A673 (cell line): ENCODE measurements around the gene USP16. TPM values are rescaled to one million over a fixed set of nuclear protein-coding genes. Genes with fewer than 3 reads are reported as not detected.

Experiments
- BruUV-seq: library from RNA; stranded (reverse); fragments of 400-500 nt; replicated peaks from 2 replicates; lab custom pipeline; 2021; lab: Mats Ljungman, UMichigan
- CTCF ChIA-PET: fragments of 300-600 bp; sonication (Branson Sonifier 250); formaldehyde crosslinking; loops from one replicate; lab custom pipeline; 2022; ENCODE audit warnings: antibody characterized with exemption; lab: Charles Lee
- POLR2A ChIA-PET: fragments of 300-600 bp; sonication (Branson Sonifier 250); formaldehyde crosslinking; loops from one replicate; lab custom pipeline; 2022; ENCODE audit warnings: antibody characterized with exemption; ENCODE audit not compliant: low non-redundant PET; lab: Charles Lee
- DNase-seq: peaks from one replicate; pipeline ENCODE4 v3.0.0-alpha.2; 2015; ENCODE audit warnings: low spot score
- H3K27ac ChIP-seq: fragments of 200-600 bp; sonication (generic); 2 replicates; pipeline ENCODE4 v1.5.1; 2016; ENCODE audit warnings: mixed run types, low read depth, mild to moderate bottlenecking, mixed read lengths, antibody characterized with exemption, low read length; ENCODE audit not compliant: poor library complexity, severe bottlenecking
- H3K27me3 ChIP-seq: fragments of 200-600 bp; sonication (generic); replicated peaks from 2 replicates; pipeline ENCODE4 v1.6.1; 2017; ENCODE audit warnings: mixed run types, low read depth, mild to moderate bottlenecking, mixed read lengths, antibody characterized with exemption, low read length; ENCODE audit not compliant: insufficient read depth, poor library complexity
- H3K36me3 ChIP-seq: fragments of 200-600 bp; sonication (generic); 2 replicates; pipeline ENCODE4 v1.6.1; 2016; ENCODE audit warnings: mixed run types, mild to moderate bottlenecking, mixed read lengths, antibody characterized with exemption, low read length; ENCODE audit not compliant: insufficient read depth, poor library complexity, severe bottlenecking
- H3K4me1 ChIP-seq: fragments of 200-600 bp; sonication (generic); 2 replicates; pipeline ENCODE4 v1.6.1; 2017; ENCODE audit warnings: mixed run types, mild to moderate bottlenecking, mixed read lengths, antibody characterized with exemption, low read length; ENCODE audit not compliant: insufficient read depth, poor library complexity, severe bottlenecking
- H3K4me3 ChIP-seq: fragments of 200-600 bp; sonication (generic); 2 replicates; pipeline ENCODE4 v1.5.1; 2016; ENCODE audit warnings: low read depth, mixed run types, mild to moderate bottlenecking, mixed read lengths, low read length; ENCODE audit not compliant: poor library complexity, severe bottlenecking
- H3K9me3 ChIP-seq: fragments of 200-600 bp; sonication (generic); 2 replicates; pipeline ENCODE4 v1.6.1; 2016; ENCODE audit warnings: mixed run types, low read depth, mild to moderate bottlenecking, mixed read lengths, antibody characterized with exemption, low read length; ENCODE audit not compliant: poor library complexity, severe bottlenecking
- CTCF ChIP-seq: fragments of 300-800, 200-600 bp; sonication (generic); conservative IDR thresholded peaks from 2 replicates; pipeline ENCODE4 v1.5.1; 2017; ENCODE audit warnings: low read depth, mild to moderate bottlenecking, antibody characterized with exemption, low read length, moderate library complexity, mixed read lengths
- EZH2 ChIP-seq: fragments of 200-600 bp; sonication (generic); IDR thresholded peaks from 2 replicates; pipeline ENCODE4 v1.6.1; 2017; ENCODE audit warnings: borderline replicate concordance, low read depth, mild to moderate bottlenecking, mixed read lengths, antibody characterized with exemption, low read length; ENCODE audit not compliant: poor library complexity, severe bottlenecking
- intact Hi-C: fragments of 100-400 bp; cut with micrococcal nuclease; formaldehyde crosslinking; loops from one replicate; pipeline ENCODE4 v1.10.0; 2022; ENCODE audit not compliant: unreplicated experiment
- total RNA-seq: library from RNA; stranded (reverse); gene quantifications from 2 replicates; pipeline ENCODE4 v1.2.3, GENCODE V29; 2021

USP16 gene
- total RNA-seq, 1 experiment from 2014 or later = 40.6 TPM

GRCh38 chr21:29096218-29097015 lies 71.9 kb downstream of the USP16 start:
- intact Hi-C loops = loop anchor here (10.0 kb wide), 1 partner anchor 248 kb away; no protein-coding TSS in a partner anchor
- POLR2A ChIA-PET = no interaction called here
- Histone ChIP-seq H3K27ac (no peak overlapping the region), H3K9me3 (no peaks in the 10 kb centered on the region), H3K4me3 (no peak overlapping the region), H3K4me1 (peaks cover 7% of the 10 kb centered on the region), H3K36me3 (no peaks in the 10 kb centered on the region), H3K27me3 (no peaks in the 10 kb centered on the region)
- CTCF ChIA-PET = no interaction called here
- DNase-seq = no peak
- TF ChIP-seq EZH2 (no peak), CTCF (no peak)
- BruUV-seq = no TSS peak

- H3K27ac ChIP-seq = no peak overlapping the region
- DNase-seq = no peak
- no peaks in the 10 kb centered on the region for H3K4me1 ChIP-seq
- no peaks in the 10 kb centered on the region for H3K27me3 ChIP-seq
- POLR2A ChIA-PET = no interaction called here
- intact Hi-C loops = loop anchor here (10.0 kb wide), 1 partner anchor 247 kb away; no protein-coding TSS in a partner anchor
- no peak overlapping the region for H3K4me3 ChIP-seq
- CTCF ChIA-PET = no interaction called here
- TF ChIP-seq EZH2 (no peak), CTCF (no peak)
- H3K9me3 ChIP-seq = no peaks in the 10 kb centered on the region
- H3K36me3 ChIP-seq = no peaks in the 10 kb centered on the region
- BruUV-seq = no TSS peak
Measured at GRCh38 chr21:29098156-29098555, 73.7 kb downstream of the USP16 start.

GRCh38 chr21:29102791-29103257 lies 78.4 kb downstream of the USP16 start:
- no peak for DNase-seq
- H3K4me1 ChIP-seq = peaks cover 3% of the 10 kb centered on the region
- no TSS peak for BruUV-seq
- ChIA-PET POLR2A (no interaction called here), CTCF (no interaction called here)
- no peaks in the 10 kb centered on the region for H3K36me3 ChIP-seq
- no peaks in the 10 kb centered on the region for H3K9me3 ChIP-seq
- no peak overlapping the region for H3K4me3 ChIP-seq
- H3K27ac ChIP-seq = no peak overlapping the region
- no peak for TF ChIP-seq CTCF
- TF ChIP-seq EZH2 = no peak
- no peaks in the 10 kb centered on the region for H3K27me3 ChIP-seq
- intact Hi-C loops = no loop called here

Other genes with a start within 250 kb of the USP16 start
- 23.7 and 25.3 TPM in 2 replicates for gene LTN1, start 31.8 kb upstream of the USP16 start, total RNA-seq
- gene RWDD2B, start 5.3 kb upstream of the USP16 start, total RNA-seq = 29.0 and 30.0 TPM in 2 replicates
- gene CCT8, start 49.0 kb downstream of the USP16 start, total RNA-seq = 397 and 415 TPM in 2 replicates
- 2.2 and 3.1 TPM in 2 replicates for gene MAP3K7CL, start 106.0 kb downstream of the USP16 start, total RNA-seq